ENCODE measurements around the gene LIMS4. TPM values are rescaled to one million over a fixed set of nuclear protein-coding genes. Genes with fewer than 3 reads are reported as not detected.

Gene LIMS4, protein sequence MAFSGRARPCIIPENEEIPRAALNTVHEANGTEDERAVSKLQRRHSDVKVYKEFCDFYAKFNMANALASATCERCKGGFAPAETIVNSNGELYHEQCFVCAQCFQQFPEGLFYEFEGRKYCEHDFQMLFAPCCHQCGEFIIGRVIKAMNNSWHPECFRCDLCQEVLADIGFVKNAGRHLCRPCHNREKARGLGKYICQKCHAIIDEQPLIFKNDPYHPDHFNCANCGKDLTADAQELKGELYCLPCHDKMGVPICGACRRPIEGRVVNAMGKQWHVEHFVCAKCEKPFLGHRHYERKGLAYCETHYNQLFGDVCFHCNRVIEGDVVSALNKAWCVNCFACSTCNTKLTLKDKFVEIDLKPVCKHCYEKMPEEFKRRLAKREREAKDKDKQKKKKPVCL
- 11.9 and 18.4 TPM in 2 replicates for total RNA-seq

DNA sequence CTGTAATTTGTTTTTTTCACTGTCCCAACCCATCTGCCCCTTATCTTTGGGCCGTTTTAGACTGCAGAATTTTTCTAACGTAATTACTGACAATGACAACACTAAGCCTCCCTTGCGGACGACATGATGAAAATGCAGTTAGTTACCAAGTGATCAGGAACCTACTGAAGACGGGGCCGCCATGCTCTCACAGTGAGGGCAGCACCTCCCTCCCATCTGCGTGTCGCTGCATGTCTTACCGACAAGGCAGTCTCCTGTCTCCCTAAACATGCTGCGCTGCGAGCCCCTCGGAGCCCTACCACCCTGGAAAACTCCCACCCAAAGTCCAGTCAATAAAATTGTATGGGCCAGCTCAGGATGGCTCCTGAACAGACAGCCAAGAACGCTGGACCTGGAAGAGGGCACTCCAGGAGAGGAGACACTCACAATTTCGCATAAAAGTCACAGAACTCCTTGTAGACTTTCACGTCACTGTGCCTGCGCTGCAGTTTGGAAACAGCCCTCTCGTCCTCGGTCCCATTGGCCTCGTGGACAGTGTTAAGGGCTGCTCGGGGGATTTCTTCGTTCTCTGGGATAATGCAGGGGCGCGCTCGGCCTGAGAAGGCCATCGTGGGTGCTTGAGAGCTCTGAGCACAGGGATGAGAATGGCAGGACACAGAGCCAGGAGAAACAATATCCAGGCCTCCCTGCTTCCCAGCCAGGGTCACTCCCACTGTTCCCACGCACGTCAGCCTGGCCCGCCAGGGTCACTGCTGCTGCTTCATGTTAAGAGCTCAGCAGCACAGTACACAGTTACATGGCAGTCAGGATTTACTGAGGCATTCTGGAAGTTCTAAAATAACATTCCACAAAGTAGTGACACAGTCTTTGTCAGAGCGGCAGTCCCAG, at the start of gene LIMS4:
TSS of gene LIMS4 (minus strand) at position 646 of the 888 bp plus-strand sequence. CDS start at position 608, 38 bp downstream.

Other genes starting within 250 kb of the LIMS4 start
- 38.1 and 38.9 TPM in 2 replicates for gene RGPD6, start 104.4 kb upstream of the LIMS4 start, total RNA-seq
- gene BUB1, start 205.2 kb upstream of the LIMS4 start, total RNA-seq = 3.6 and 26.9 TPM in 2 replicates

Measured in smooth muscle cell of the umbilical artery (primary cell).